AG10803 (cell line): Measurements from ENCODE around the gene CACNA2D4.
A peak's percentile ranks its signal among the peaks of the same experiment; 100 is the strongest.

Experiments used
- DNase-seq: peaks from one replicate; pipeline ENCODE4 v3.0.0; 2010; ENCODE audit warnings: low read depth
- H3K4me3 ChIP-seq: 2 replicates; pipeline ENCODE4 v1.5.1; 2011; ENCODE audit warnings: mild to moderate bottlenecking, low read length, control low read depth
- TF ChIP-seq, protein P1 (sequence below): conservative IDR thresholded peaks from 2 replicates; pipeline ENCODE4 v1.5.1; 2011; ENCODE audit warnings: mild to moderate bottlenecking, low read length, control low read depth, inconsistent platforms

CACNA2D4 gene

DNA sequence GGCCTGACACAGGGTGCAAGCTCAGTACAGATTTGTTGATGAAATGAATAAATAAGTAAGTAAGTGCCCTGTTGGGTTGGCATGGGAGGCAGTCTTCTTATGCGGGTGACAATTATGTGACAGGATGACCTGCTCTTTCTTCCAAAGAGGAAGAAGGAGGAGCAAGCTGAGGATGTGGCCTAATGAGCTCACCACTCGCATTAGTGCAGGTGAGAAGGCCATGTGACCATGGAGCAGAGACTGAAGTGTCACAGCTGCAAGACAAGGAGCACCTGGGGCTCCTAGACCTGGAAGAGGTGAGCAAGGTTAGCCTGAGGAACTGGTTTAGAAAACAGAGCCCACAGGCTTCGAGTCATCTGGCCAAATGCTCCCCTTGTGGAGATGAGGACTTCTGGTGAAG is 63.2 kb downstream of the CACNA2D4 start:
- DNase-seq, result peak; percentile 13
- TF ChIP-seq, protein P1, sequence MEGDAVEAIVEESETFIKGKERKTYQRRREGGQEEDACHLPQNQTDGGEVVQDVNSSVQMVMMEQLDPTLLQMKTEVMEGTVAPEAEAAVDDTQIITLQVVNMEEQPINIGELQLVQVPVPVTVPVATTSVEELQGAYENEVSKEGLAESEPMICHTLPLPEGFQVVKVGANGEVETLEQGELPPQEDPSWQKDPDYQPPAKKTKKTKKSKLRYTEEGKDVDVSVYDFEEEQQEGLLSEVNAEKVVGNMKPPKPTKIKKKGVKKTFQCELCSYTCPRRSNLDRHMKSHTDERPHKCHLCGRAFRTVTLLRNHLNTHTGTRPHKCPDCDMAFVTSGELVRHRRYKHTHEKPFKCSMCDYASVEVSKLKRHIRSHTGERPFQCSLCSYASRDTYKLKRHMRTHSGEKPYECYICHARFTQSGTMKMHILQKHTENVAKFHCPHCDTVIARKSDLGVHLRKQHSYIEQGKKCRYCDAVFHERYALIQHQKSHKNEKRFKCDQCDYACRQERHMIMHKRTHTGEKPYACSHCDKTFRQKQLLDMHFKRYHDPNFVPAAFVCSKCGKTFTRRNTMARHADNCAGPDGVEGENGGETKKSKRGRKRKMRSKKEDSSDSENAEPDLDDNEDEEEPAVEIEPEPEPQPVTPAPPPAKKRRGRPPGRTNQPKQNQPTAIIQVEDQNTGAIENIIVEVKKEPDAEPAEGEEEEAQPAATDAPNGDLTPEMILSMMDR, result no peak
- no peak overlapping the region for H3K4me3 ChIP-seq

DNA sequence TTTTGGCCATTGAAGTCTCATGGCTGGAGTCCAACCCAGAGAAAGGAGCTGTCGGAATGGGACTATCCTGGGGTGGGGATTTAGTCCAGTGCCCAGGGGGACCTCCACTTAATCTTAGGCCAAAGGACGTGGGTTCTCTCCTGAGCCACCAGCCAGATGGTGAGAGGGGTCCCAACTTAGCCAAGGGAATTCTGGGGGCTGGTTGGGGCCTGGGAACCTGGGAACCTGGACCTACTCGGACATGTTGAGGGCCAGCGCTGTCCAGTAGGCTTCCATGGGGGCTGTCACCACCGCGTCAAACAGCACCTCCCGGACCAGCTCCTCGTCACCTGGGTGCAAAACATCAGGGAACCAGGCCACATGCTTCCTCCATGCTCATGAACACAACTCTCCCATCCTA is 64.7 kb downstream of the CACNA2D4 start:
- TF ChIP-seq, protein P1, result no peak
- H3K4me3 ChIP-seq, result no peak overlapping the region
- DNase-seq, result no peak

DNA sequence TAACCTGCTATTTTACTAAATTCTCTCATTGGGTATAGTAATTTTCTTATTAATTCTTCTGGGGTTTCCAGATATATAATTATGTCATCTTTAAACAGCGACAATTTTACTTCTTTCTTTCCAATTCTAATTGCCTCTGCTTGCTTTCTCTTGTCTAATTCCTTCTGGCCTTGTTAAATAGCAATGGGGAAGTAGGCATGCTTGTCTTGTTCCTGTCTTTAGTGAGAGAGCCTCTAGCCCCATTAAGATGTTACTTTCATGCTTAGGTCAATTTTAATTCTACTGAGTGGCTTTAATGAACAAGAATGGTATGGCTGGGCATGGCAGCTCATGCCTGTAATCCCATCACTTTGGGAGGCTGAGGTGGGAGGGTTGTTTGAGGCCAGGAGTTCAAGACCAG is 66.4 kb downstream of the CACNA2D4 start:
- no peak overlapping the region for H3K4me3 ChIP-seq
- no peak for DNase-seq
- TF ChIP-seq, protein P1, result no peak

DNA sequence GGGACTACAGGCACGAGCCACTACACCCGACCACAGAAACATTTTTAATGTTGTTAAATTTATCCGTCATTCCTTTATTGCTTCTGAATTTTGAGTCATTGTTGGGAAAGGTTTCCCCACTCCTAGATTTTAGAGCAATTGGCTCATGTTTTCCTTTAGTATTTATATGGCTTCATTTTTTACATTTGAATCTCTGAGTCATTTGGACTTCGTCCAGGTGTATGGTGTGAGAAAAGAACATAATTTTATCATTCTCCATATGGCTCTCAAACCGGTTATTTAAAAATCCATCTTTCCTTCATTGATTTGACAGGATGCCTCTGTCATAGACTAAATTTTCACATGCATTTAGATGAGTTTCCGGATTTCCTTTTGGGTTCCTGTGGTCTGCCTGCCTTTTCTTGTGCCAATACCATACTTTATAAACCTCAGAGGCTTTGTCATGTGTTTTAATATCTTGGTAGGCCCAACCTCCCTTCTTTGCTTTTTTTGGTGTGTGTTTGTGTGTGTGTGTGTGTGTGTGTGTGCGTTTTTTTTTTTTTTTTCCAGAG is 67.2 kb downstream of the CACNA2D4 start:
- DNase-seq, result peak; percentile 88
- TF ChIP-seq, protein P1, result no peak
- no peak overlapping the region for H3K4me3 ChIP-seq

DNA sequence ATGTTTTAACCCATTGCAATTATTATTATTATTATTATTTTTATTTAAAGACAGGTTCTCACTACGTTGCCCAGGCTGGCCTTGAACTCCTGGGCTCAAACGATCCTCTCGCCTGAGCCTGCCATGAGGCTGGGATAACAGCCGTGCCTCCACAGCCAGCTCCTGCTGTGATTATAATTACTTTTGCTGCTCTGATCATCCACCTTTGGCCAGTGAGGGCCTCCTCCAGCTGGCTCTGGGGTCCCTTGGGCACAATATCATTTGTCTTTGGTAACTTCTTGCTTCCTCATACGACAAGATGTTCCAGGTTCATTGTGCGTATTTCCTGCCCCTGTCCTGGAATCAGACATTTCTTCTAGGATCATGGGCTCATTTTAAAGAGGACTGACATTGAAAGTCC is 69.7 kb downstream of the CACNA2D4 start:
- H3K4me3 ChIP-seq, result no peak overlapping the region
- DNase-seq, result no peak
- TF ChIP-seq, protein P1, result no peak

DNA sequence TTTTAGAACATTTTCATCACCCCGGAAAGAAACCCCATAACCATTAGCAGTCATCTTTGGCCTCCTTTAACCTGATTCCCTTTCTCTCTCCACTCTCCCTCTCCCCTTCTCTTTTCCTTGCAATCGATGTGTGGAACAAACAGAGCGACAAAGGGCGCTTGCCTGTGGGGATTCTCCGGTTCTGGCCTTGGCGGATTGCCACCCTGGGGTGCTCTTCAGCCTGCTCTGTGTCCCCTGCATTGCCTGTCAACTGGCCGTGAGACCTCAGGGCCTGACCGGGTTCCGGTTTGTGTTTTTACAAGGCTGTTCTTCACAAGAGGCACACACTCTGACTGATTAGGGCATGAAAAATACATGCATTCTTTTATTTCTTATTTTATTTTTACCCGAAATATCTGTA is 70.3 kb downstream of the CACNA2D4 start:
- H3K4me3 ChIP-seq, result no peak overlapping the region
- TF ChIP-seq, protein P1, result no peak
- DNase-seq, result no peak

DNA sequence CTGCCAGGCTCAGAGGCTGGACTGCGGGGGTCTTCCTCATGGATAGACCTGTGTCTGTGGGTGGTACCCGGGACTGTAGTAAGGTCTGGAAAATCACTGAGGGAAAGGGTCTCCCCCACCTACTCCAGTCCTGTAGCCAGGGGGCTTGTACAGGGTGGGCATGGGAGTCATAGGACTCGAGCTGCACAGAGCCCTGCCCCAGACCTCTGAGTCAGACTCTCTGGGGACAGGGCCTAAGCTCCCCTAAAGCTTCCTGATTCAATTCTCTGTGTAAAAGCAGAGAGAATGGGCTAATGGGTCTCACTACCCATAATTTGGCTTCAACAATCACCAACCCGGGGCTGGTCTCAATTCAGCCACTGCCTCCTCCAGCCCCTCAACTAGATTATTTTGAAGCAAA is 71.0 kb downstream of the CACNA2D4 start:
- DNase-seq, result no peak
- TF ChIP-seq, protein P1, result no peak
- no peak overlapping the region for H3K4me3 ChIP-seq
